Stimulated activated CD8-positive, alpha-beta memory T cell treated with anti-CD3 and anti-CD28 coated beads, Interleukin-4, amount 100 ng/mL, for 24 hours (primary cell): ENCODE data around the gene C1orf159.
"Not testable (repeated sequence)": the region's sequence is repeated elsewhere in the genome, so short reads cannot be mapped to it uniquely, and the experiment has no call there.

ENCODE experiments used
- DNase-seq: peaks from one replicate; pipeline ENCODE4 v3.0.0-alpha.2; 2020; ENCODE audit warnings: low read depth

Gene C1orf159

GRCh38 chr1:1067284-1067859 lies 48.5 kb downstream of the C1orf159 start:
- DNase-seq, result no peak

- DNase-seq, result no peak
Observed at GRCh38 chr1:1066403-1067283, 49.2 kb downstream of the C1orf159 start.

- DNase-seq, result not testable (repeated sequence)
Observed at GRCh38 chr1:1065940-1066304, 50.0 kb downstream of the C1orf159 start.

- DNase-seq, result no peak
Observed at GRCh38 chr1:1065265-1065939, 50.5 kb downstream of the C1orf159 start.

- peak; percentile 91 for DNase-seq
Observed at GRCh38 chr1:1063945-1064831, 51.7 kb downstream of the C1orf159 start.

- DNase-seq, result no peak
Observed at GRCh38 chr1:1063261-1063944, 52.5 kb downstream of the C1orf159 start.

- no peak for DNase-seq
Observed at GRCh38 chr1:1062348-1063163, 53.3 kb downstream of the C1orf159 start.

- DNase-seq, result no peak
Observed at GRCh38 chr1:1061682-1062345, 54.1 kb downstream of the C1orf159 start.

GRCh38 chr1:1060281-1061000 lies 55.4 kb downstream of the C1orf159 start:
- no peak for DNase-seq

GRCh38 chr1:1059494-1060280 lies 56.2 kb downstream of the C1orf159 start:
- DNase-seq, result peak; percentile 91

GRCh38 chr1:1058921-1059493 lies 56.9 kb downstream of the C1orf159 start:
- peak; percentile 28 for DNase-seq

- no peak for DNase-seq
Observed at GRCh38 chr1:1058088-1058905, 57.6 kb downstream of the C1orf159 start.

GRCh38 chr1:1057769-1058087 lies 58.2 kb downstream of the C1orf159 start:
- not testable (repeated sequence) for DNase-seq

GRCh38 chr1:1055841-1056736 lies 59.8 kb downstream of the C1orf159 start:
- DNase-seq, result no peak

GRCh38 chr1:1054971-1055370 lies 60.9 kb downstream of the C1orf159 start:
- no peak for DNase-seq

- no peak for DNase-seq
Observed at GRCh38 chr1:1054099-1054700, 61.7 kb downstream of the C1orf159 start.
